Measurements from ENCODE around the gene RAD18. TPM values are rescaled to one million over a fixed set of nuclear protein-coding genes. Genes with fewer than 3 reads are reported as not detected.

RAD18 gene
- total RNA-seq, 2 donors from 2014 or later: 3.0 to 7.2 TPM

DNA sequence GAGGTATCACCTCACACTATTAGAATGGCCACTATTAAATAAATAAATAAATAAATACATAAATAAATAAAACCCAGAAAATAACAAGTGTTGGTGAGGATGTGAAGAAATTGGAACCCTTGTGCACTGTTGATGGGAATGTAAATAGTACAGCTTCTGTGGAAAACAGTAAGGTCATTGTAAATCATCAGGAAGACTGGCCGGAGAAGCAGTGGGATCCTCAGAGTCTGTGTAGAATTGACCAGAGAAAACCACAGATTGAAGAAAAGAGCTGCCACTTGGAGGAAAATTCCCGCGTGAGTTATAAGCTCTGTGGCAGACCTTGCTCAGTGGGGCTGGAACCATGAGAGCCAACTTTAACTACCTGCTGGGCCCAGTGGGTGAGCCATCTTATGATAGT, 92.0 kb downstream of the RAD18 start:
- DNase-seq (ENCODE audit: low spot score) (no peak), ATAC-seq (ENCODE audit: insufficient number of reproducible peaks, low FRiP score, low read depth) (no peak)
- TF ChIP-seq, protein P1, sequence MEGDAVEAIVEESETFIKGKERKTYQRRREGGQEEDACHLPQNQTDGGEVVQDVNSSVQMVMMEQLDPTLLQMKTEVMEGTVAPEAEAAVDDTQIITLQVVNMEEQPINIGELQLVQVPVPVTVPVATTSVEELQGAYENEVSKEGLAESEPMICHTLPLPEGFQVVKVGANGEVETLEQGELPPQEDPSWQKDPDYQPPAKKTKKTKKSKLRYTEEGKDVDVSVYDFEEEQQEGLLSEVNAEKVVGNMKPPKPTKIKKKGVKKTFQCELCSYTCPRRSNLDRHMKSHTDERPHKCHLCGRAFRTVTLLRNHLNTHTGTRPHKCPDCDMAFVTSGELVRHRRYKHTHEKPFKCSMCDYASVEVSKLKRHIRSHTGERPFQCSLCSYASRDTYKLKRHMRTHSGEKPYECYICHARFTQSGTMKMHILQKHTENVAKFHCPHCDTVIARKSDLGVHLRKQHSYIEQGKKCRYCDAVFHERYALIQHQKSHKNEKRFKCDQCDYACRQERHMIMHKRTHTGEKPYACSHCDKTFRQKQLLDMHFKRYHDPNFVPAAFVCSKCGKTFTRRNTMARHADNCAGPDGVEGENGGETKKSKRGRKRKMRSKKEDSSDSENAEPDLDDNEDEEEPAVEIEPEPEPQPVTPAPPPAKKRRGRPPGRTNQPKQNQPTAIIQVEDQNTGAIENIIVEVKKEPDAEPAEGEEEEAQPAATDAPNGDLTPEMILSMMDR (IDR thresholded peaks at IDR 0.05): no peak
- no peak overlapping the region for H3K27ac ChIP-seq
- H3K4me3 ChIP-seq: no peak overlapping the region
- H3K4me1 ChIP-seq (ENCODE audit: control insufficient read depth in 1 of 2, low read depth in 2 of 2): no peaks in the 10 kb centered on the region
- no peaks in the 10 kb centered on the region for H3K27me3 ChIP-seq (replicated peaks; ENCODE audit: insufficient read depth)
- no peaks in the 10 kb centered on the region for H3K36me3 ChIP-seq
- H3K9me3 ChIP-seq: no peaks in the 10 kb centered on the region

DNA sequence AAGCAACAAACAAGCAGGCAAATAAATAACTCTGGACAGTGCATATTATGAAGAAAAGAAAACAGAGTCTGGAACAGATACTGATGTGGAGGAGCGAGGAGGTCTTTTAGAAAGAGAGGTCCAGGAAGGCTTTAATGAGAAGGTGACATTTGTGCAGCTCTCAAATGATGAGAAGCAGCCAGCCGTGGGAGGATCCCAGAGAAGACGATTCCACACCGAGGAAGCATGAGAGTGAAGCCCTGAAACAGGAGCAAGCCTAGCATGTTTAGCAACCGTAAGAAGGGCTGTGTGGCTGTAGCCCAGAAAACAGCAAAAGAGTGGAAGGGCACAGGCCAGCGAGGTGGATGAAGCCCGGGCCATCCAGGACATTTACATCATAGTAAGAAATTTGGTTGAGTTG, 93.1 kb downstream of the RAD18 start:
- Histone ChIP-seq H3K27ac (no peak overlapping the region), H3K4me1 (ENCODE audit: control insufficient read depth in 1 of 2, low read depth in 2 of 2) (no peaks in the 10 kb centered on the region), H3K9me3 (no peaks in the 10 kb centered on the region), H3K36me3 (no peaks in the 10 kb centered on the region), H3K4me3 (no peak overlapping the region), H3K27me3 (replicated peaks; ENCODE audit: insufficient read depth) (no peaks in the 10 kb centered on the region)
- no peak for ATAC-seq (ENCODE audit: insufficient number of reproducible peaks, low FRiP score, low read depth)
- TF ChIP-seq, protein P1 (IDR thresholded peaks at IDR 0.05): no peak
- no peak for DNase-seq (ENCODE audit: low spot score)

DNA sequence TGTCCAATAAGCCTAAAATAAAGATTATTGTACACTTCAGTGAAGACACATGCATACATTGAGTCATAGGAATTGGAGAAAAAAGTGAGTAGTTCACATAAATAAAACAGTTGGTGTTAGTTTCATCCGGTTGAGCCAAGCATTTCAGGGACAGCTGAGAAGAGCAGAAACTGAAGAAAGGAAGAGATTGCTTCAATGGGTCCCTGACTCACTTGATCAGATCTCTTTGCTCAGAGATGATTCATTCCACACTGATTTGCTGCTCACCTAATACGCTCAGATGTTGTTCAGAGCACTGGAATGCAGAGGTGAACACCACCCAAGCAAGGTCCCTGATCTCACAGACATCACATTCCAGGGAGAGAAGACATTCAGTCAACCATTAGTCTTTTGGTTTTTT, 93.7 kb downstream of the RAD18 start:
- Histone ChIP-seq H3K9me3 (no peaks in the 10 kb centered on the region), H3K4me3 (no peak overlapping the region), H3K27me3 (replicated peaks; ENCODE audit: insufficient read depth) (no peaks in the 10 kb centered on the region), H3K27ac (no peak overlapping the region), H3K36me3 (no peaks in the 10 kb centered on the region), H3K4me1 (ENCODE audit: control insufficient read depth in 1 of 2, low read depth in 2 of 2) (no peaks in the 10 kb centered on the region)
- TF ChIP-seq, protein P1 (IDR thresholded peaks at IDR 0.05): no peak
- DNase-seq (ENCODE audit: low spot score): no peak
- no peak for ATAC-seq (ENCODE audit: insufficient number of reproducible peaks, low FRiP score, low read depth)

DNA sequence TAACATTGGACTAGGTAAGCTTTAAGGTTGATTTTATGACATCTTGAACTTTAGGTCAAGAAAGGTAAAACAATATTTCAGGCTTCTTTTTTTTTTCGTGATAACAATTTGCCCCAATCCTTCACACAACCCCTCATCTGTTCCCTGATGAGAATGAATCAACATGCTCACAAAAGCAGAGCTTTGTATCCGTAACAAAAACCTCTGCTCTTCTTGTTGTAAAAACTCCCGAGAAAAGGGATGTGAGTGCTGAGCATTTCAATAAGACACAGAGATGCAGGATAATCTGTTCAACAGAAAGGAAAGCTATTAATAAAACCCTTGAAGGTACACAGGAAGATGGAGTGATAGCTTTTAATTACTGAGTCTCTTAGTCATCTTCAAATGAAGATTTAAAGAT, 94.3 kb downstream of the RAD18 start:
- Histone ChIP-seq H3K27ac (no peak overlapping the region), H3K36me3 (no peaks in the 10 kb centered on the region), H3K9me3 (no peaks in the 10 kb centered on the region), H3K4me1 (ENCODE audit: control insufficient read depth in 1 of 2, low read depth in 2 of 2) (no peaks in the 10 kb centered on the region), H3K27me3 (replicated peaks; ENCODE audit: insufficient read depth) (no peaks in the 10 kb centered on the region), H3K4me3 (no peak overlapping the region)
- no peak for ATAC-seq (ENCODE audit: insufficient number of reproducible peaks, low FRiP score, low read depth)
- no peak for DNase-seq (ENCODE audit: low spot score)
- TF ChIP-seq, protein P1 (IDR thresholded peaks at IDR 0.05): no peak

DNA sequence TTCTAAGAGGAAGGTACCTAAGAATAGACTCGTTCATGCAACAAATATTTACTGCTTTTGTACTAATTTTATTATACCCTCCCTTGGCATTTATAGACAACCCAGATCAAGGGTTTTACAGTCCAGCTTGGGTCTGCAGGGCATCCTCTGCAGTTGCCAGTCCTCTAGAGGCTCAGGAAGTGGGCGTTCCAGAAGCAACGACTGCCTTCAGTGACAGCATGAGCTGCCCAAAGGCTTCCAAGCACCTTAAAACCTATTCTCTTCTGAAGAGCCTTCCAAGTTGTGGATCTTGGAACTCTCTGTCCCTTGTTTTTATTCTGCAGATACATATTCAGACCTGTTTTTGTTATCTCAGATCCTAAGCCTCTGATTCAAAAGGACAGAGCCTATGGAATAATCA, 95.6 kb downstream of the RAD18 start:
- H3K27ac ChIP-seq: no peak overlapping the region
- no peaks in the 10 kb centered on the region for H3K27me3 ChIP-seq (replicated peaks; ENCODE audit: insufficient read depth)
- H3K36me3 ChIP-seq: no peaks in the 10 kb centered on the region
- no peak for DNase-seq (ENCODE audit: low spot score)
- H3K4me3 ChIP-seq: no peak overlapping the region
- TF ChIP-seq, protein P1 (IDR thresholded peaks at IDR 0.05): no peak
- H3K9me3 ChIP-seq: no peaks in the 10 kb centered on the region
- no peak for ATAC-seq (ENCODE audit: insufficient number of reproducible peaks, low FRiP score, low read depth)
- H3K4me1 ChIP-seq (ENCODE audit: control insufficient read depth in 1 of 2, low read depth in 2 of 2): no peaks in the 10 kb centered on the region
